Measurements from ENCODE around the gene SGSM1. TPM values are rescaled to one million over a fixed set of nuclear protein-coding genes. Genes with fewer than 3 reads are reported as not detected.

Gene SGSM1
- total and polyA plus RNA-seq, 2 of the 4 experiments (the other 2 are of a cell fraction): not detected

GRCh38 chr22:24947383-24947782 is 141.4 kb downstream of the SGSM1 start:
- no peak overlapping the region for H4K91ac ChIP-seq (ENCODE audit: insufficient read depth, low read depth, low read length)
- no peak overlapping the region for H2BK5ac ChIP-seq (ENCODE audit: low read depth, low read length, poor library complexity, severe bottlenecking)
- H4K20me1 ChIP-seq (ENCODE audit: insufficient read depth, low read length): no peaks in the 10 kb centered on the region

More at GRCh38 chr22:24947383-24947782, 141.4 kb downstream of the SGSM1 start:
- H3K4me3 ChIP-seq (ENCODE audit: insufficient read depth, low read depth, low read length): no peak overlapping the region
- TF ChIP-seq POLR2A (IDR thresholded peaks at IDR 0.05; ENCODE audit: low read depth, low read length) (no peak), CHD1 (IDR thresholded peaks at IDR 0.05; ENCODE audit: low read depth, low read length) (no peak), MAZ (IDR thresholded peaks at IDR 0.05; ENCODE audit: borderline replicate concordance, low read depth, low read length) (no peak), MXI1 (IDR thresholded peaks at IDR 0.05; ENCODE audit: borderline replicate concordance, low read depth, low read length) (no peak), SMC3 (IDR thresholded peaks at IDR 0.05; ENCODE audit: low read depth, low read length) (no peak), BHLHE40 (IDR thresholded peaks at IDR 0.05; ENCODE audit: low read depth, low read length) (no peak), RFX5 (IDR thresholded peaks at IDR 0.05; ENCODE audit: low read depth, low read length) (no peak), NFE2L2 (IDR thresholded peaks at IDR 0.05; ENCODE audit: low read depth, low read length) (no peak), FOS (IDR thresholded peaks at IDR 0.05; ENCODE audit: low read depth, low read length) (no peak), ELK1 (IDR thresholded peaks at IDR 0.05; ENCODE audit: borderline replicate concordance, low read depth, low read length) (no peak), CEBPB (IDR thresholded peaks at IDR 0.05; ENCODE audit: low read depth, low read length) (no peak), RCOR1 (IDR thresholded peaks at IDR 0.05; ENCODE audit: insufficient replicate concordance, low read length) (no peak), CTCF (conservative IDR thresholded peaks at IDR 0.05; ENCODE audit: low read depth, low read length) (no peak), MAFK (IDR thresholded peaks at IDR 0.05; ENCODE audit: low read depth, low read length) (no peak), RAD21 (IDR thresholded peaks at IDR 0.05; ENCODE audit: low read length) (no peak), USF2 (IDR thresholded peaks at IDR 0.05; ENCODE audit: low read depth, low read length) (no peak)
- H3K9me1 ChIP-seq (ENCODE audit: insufficient read depth, low read length): no peaks in the 10 kb centered on the region
- H3K56ac ChIP-seq (ENCODE audit: extremely low read depth, insufficient read depth, low read length): no peak overlapping the region
- ATAC-seq (ENCODE audit: low read depth) (no peak), DNase-seq (no peak)
- H2AK9ac ChIP-seq (replicated peaks; ENCODE audit: low read depth, low read length, poor library complexity): no peak overlapping the region
- dilution Hi-C loops (cut with HindIII; ENCODE audit: low sequenced_read_pairs, unreplicated experiment) (no loop called here), intact Hi-C loops (cut with micrococcal nuclease) (no loop called here), in situ Hi-C loops (cut with MboI; ENCODE audit: low sequenced_read_pairs) (loop anchor here (10.0 kb wide), 1 partner anchor 97 kb away; no protein-coding TSS in a partner anchor)
- H2BK20ac ChIP-seq (ENCODE audit: low read depth, low read length): no peak overlapping the region
- H3K9me3 ChIP-seq (ENCODE audit: control insufficient read depth, insufficient read depth, low read length): no peaks in the 10 kb centered on the region
- CTCF ChIA-PET: interaction anchor here (1.1 kb wide), 1 partner anchor 11 kb away, joined by 3 read pairs; no protein-coding TSS in a partner anchor
- no peak overlapping the region for H3K9ac ChIP-seq (ENCODE audit: low read depth, low read length)
- no peak overlapping the region for H2BK15ac ChIP-seq (ENCODE audit: low read depth, low read length)
- H3K27me3 ChIP-seq (ENCODE audit: control insufficient read depth, insufficient read depth, low read length): peaks cover 2% of the 10 kb centered on the region
- H3K4me2 ChIP-seq (ENCODE audit: low read depth, low read length): no peak overlapping the region
- no peak overlapping the region for H3K23ac ChIP-seq (ENCODE audit: low read depth, low read length)
- H2BK120ac ChIP-seq (ENCODE audit: low read depth, low read length): no peak overlapping the region
- no peak overlapping the region for H3K18ac ChIP-seq (ENCODE audit: low read depth, low read length)
- H2AFZ ChIP-seq (replicated peaks; ENCODE audit: low read length, poor library complexity): no peak overlapping the region
- H3K14ac ChIP-seq (replicated peaks; ENCODE audit: low read depth, low read length): no peak overlapping the region
- WGBS, 2 experiments (ENCODE audit: extremely low coverage in 2 of 2, insufficient read length in 1 of 2): no CpG with 5 or more reads among the region's 7 CpGs
- no peak overlapping the region for H3K4ac ChIP-seq (ENCODE audit: low read depth, low read length)
- no peaks in the 10 kb centered on the region for H3K4me1 ChIP-seq (ENCODE audit: control insufficient read depth, insufficient read depth, low read length)
- no TSS peak for BruUV-seq (replicated peaks)
- POLR2A ChIA-PET (ENCODE audit: unreplicated experiment): no interaction called here
- H3K36me3 ChIP-seq (ENCODE audit: control insufficient read depth, insufficient read depth, low read length): no peaks in the 10 kb centered on the region
- no peak overlapping the region for H3K27ac ChIP-seq (ENCODE audit: insufficient read depth, low read length)
- no peak overlapping the region for H2AK5ac ChIP-seq (ENCODE audit: low read depth, low read length)
- H4K5ac ChIP-seq (ENCODE audit: low read depth, low read length): no peak overlapping the region
- no peaks in the 10 kb centered on the region for H3K79me1 ChIP-seq (ENCODE audit: low read depth in 1 of 2, low read length in 2 of 2)
- no peak overlapping the region for H4K8ac ChIP-seq (ENCODE audit: low read depth in 2 of 2, low read length in 2 of 2)

All from IMR-90 (cell line).